Measurements from ENCODE around the gene SLC22A5.

Gene SLC22A5

DNA sequence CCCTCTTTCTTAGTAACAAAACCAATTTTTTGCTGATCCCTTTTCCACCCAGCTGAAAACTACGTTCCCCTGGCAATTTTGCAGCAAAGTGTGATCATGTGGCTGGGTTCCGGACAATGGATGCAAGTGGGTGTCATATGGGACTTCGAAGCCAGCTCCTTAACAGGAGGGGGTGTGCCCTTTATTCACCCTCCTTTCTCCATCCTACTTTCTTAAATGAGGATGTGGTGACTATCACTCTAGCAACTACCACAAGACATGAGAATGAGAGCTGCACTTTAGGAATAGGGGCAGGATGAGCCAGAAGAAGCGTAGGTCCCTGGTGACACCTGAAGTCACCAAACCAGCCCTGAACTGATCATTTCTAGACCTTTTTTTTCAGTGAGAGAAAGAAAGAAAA, 62.1 kb downstream of the SLC22A5 start:
- H4K91ac ChIP-seq (ENCODE audit: low read length), result peak overlapping the region; percentile 43
- no peak overlapping the region for H3K4ac ChIP-seq (ENCODE audit: low read depth in 1 of 2, low read length in 2 of 2)
- H3K4me1 ChIP-seq (ENCODE audit: control insufficient read depth, insufficient read depth, low read depth, low read length), result peaks cover 24% of the 10 kb centered on the region
- H3K9ac ChIP-seq (ENCODE audit: low read length), result no peak overlapping the region
- H2BK5ac ChIP-seq (ENCODE audit: low read depth, low read length, poor library complexity, severe bottlenecking), result no peak overlapping the region
- no peak overlapping the region for H2BK15ac ChIP-seq (ENCODE audit: low read depth, poor library complexity, severe bottlenecking)
- H4K8ac ChIP-seq (ENCODE audit: low read length), result peak overlapping the region; percentile 19
- no peaks in the 10 kb centered on the region for H3K9me3 ChIP-seq (ENCODE audit: control insufficient read depth, low read length)
- no peak overlapping the region for H2BK120ac ChIP-seq (ENCODE audit: low read depth, low read length)
- no peak for DNase-seq
- no peaks in the 10 kb centered on the region for H3K27me3 ChIP-seq (ENCODE audit: control insufficient read depth in 1 of 2, insufficient read depth in 1 of 2, low read length in 2 of 2)
- H3K23ac ChIP-seq (ENCODE audit: low read length in 2 of 2), result no peak overlapping the region
- H3K14ac ChIP-seq (ENCODE audit: low read length in 2 of 2), result no peak overlapping the region
- H2AFZ ChIP-seq (ENCODE audit: low read depth, low read length), result no peak overlapping the region
- peak overlapping the region; percentile 30 for H2AK5ac ChIP-seq (ENCODE audit: low read length, severe bottlenecking)
- peaks cover 20% of the 10 kb centered on the region for H3K79me1 ChIP-seq (replicated peaks; ENCODE audit: low read length, poor library complexity, severe bottlenecking)
- 63% methylated on average over 1 of the region's 4 CpGs for WGBS
- no peak overlapping the region for H2BK12ac ChIP-seq (ENCODE audit: low read length in 2 of 2)
- no peak overlapping the region for H3K4me2 ChIP-seq (ENCODE audit: low read length, poor library complexity, severe bottlenecking)
- peak overlapping the region; percentile 37 to 54 for H3K18ac ChIP-seq (ENCODE audit: low read depth in 1 of 2, low read length in 2 of 2)
- H3K4me3 ChIP-seq (ENCODE audit: insufficient read depth in 1 of 2, low read depth in 1 of 2, low read length in 2 of 2), result no peak overlapping the region
- no peak overlapping the region for H3K27ac ChIP-seq (ENCODE audit: low read length, poor library complexity, severe bottlenecking)
- peaks cover 0 to 9% of the 10 kb centered on the region in 2 experiments for H3K36me3 ChIP-seq (ENCODE audit: control insufficient read depth in 1 of 2, insufficient read depth in 2 of 2, low read depth in 1 of 2, low read length in 2 of 2)

DNA sequence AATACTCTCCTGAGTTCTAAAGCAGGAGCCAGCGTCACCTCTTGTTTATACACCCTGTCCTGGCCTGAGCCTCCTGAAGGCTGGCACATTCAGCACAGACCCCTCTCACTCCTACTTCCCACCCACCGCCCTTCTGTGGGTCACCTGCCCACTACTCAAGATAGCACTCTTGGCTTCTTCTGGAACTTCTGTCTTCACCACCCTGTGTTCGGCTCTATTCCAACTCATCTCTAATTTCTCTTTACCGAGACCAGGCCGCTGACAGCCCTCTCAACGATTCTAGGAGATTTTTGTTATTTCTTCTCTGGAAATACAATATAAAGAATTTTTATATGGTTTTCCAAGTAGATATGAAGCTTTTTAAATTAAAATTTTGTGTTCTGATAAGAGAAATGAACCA, 63.6 kb downstream of the SLC22A5 start:
- no peaks in the 10 kb centered on the region for H3K9me3 ChIP-seq (ENCODE audit: control insufficient read depth, low read length)
- no peak overlapping the region for H2BK5ac ChIP-seq (ENCODE audit: low read depth, low read length, poor library complexity, severe bottlenecking)
- 94% methylated on average over 4 of the region's 6 CpGs for WGBS
- H3K4me1 ChIP-seq (ENCODE audit: control insufficient read depth, insufficient read depth, low read depth, low read length), result peaks cover 17% of the 10 kb centered on the region
- peak overlapping the region; percentile 59 for H2BK120ac ChIP-seq (ENCODE audit: low read depth, low read length)
- peak overlapping the region; percentile 77 to 90 for H3K4ac ChIP-seq (ENCODE audit: low read depth in 1 of 2, low read length in 2 of 2)
- no peak overlapping the region for H3K4me3 ChIP-seq (ENCODE audit: insufficient read depth in 1 of 2, low read depth in 1 of 2, low read length in 2 of 2)
- H3K79me1 ChIP-seq (replicated peaks; ENCODE audit: low read length, poor library complexity, severe bottlenecking), result peaks cover 22% of the 10 kb centered on the region
- H2AK5ac ChIP-seq (ENCODE audit: low read length, severe bottlenecking), result peak overlapping the region; percentile 93
- H2AFZ ChIP-seq (ENCODE audit: low read depth, low read length), result no peak overlapping the region
- H3K4me2 ChIP-seq (ENCODE audit: low read length, poor library complexity, severe bottlenecking), result no peak overlapping the region
- H3K9ac ChIP-seq (ENCODE audit: low read length), result no peak overlapping the region
- no peak overlapping the region for H4K8ac ChIP-seq (ENCODE audit: low read length)
- H3K27me3 ChIP-seq (ENCODE audit: control insufficient read depth in 1 of 2, insufficient read depth in 1 of 2, low read length in 2 of 2), result no peaks in the 10 kb centered on the region
- no peak for DNase-seq
- peaks cover 0 to 9% of the 10 kb centered on the region in 2 experiments for H3K36me3 ChIP-seq (ENCODE audit: control insufficient read depth in 1 of 2, insufficient read depth in 2 of 2, low read depth in 1 of 2, low read length in 2 of 2)
- H2BK12ac ChIP-seq (ENCODE audit: low read length in 2 of 2), result peak overlapping the region; percentile 82 to 99
- no peak overlapping the region for H3K27ac ChIP-seq (ENCODE audit: low read length, poor library complexity, severe bottlenecking)
- peak overlapping the region; percentile 81 to 91 for H3K18ac ChIP-seq (ENCODE audit: low read depth in 1 of 2, low read length in 2 of 2)
- H2BK15ac ChIP-seq (ENCODE audit: low read depth, poor library complexity, severe bottlenecking), result peak overlapping the region; percentile 87
- H4K91ac ChIP-seq (ENCODE audit: low read length), result peak overlapping the region; percentile 89
- no peak overlapping the region for H3K23ac ChIP-seq (ENCODE audit: low read length in 2 of 2)
- H3K14ac ChIP-seq (ENCODE audit: low read length in 2 of 2), result peak overlapping the region in 1 of 2 experiments; percentile 44

DNA sequence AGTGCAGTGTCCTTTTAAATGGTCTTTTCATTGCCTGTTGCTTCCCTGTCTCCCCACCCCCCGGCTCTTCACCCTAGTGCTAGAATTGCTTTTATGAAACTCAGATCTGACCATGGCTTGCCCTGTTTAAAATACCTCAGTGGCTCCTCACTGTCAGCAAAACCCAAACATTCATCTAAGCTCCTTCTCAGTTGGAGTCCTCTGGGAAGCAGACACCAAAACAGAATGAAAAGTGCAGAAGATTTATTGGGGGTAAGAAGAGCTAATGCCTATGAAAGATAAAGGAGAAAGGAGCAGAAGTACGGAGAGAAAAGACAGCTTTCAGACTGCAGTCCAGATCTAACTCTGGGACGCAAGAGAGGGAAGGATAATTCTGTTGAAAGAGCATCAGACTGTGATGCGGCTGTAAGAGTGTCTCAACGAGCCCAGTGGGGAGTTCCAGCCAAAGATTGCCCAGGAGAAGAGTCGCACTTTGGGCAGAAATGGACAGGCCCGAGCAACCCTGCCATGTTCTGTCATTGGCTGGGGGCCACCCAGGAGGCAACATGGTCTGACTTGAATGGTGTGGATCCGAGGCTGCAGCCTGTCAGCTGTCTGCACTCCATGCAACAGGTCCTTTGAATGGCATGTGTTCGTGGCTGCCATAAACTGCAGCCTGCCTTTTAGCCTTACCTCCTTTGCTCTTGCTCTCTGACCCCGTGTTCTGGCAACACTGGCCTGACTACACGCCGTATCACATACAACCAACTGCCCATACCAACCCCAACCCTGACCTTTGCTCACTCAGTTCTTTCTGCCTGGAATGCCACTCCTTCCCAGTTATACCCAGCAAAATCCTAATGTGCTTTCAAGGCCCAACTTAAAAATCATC, 65.1 kb downstream of the SLC22A5 start:
- Histone ChIP-seq H3K79me1 (replicated peaks; ENCODE audit: low read length, poor library complexity, severe bottlenecking) (peaks cover 22% of the 10 kb centered on the region), H2BK120ac (ENCODE audit: low read depth, low read length) (peak overlapping the region; percentile 56), H2AFZ (ENCODE audit: low read depth, low read length) (no peak overlapping the region), H2BK15ac (ENCODE audit: low read depth, poor library complexity, severe bottlenecking) (no peak overlapping the region), H2BK5ac (ENCODE audit: low read depth, low read length, poor library complexity, severe bottlenecking) (peak overlapping the region; percentile 11), H3K9me3 (ENCODE audit: control insufficient read depth, low read length) (no peaks in the 10 kb centered on the region), H3K14ac (ENCODE audit: low read length in 2 of 2) (peak overlapping the region in 1 of 2 experiments; percentile 93), H2BK12ac (ENCODE audit: low read length in 2 of 2) (peak overlapping the region; percentile 97 to 99), H3K4ac (ENCODE audit: low read depth in 1 of 2, low read length in 2 of 2) (peak overlapping the region; percentile 55 to 93), H3K36me3 (ENCODE audit: control insufficient read depth in 1 of 2, insufficient read depth in 2 of 2, low read depth in 1 of 2, low read length in 2 of 2) (peaks cover 0 to 9% of the 10 kb centered on the region in 2 experiments), H4K8ac (ENCODE audit: low read length) (peak overlapping the region; percentile 86), H3K23ac (ENCODE audit: low read length in 2 of 2) (no peak overlapping the region), H3K9ac (ENCODE audit: low read length) (no peak overlapping the region), H4K91ac (ENCODE audit: low read length) (peak overlapping the region; percentile 94), H3K4me2 (ENCODE audit: low read length, poor library complexity, severe bottlenecking) (no peak overlapping the region), H2AK5ac (ENCODE audit: low read length, severe bottlenecking) (peak overlapping the region; percentile 80), H3K18ac (ENCODE audit: low read depth in 1 of 2, low read length in 2 of 2) (peak overlapping the region; percentile 89 to 92), H3K27ac (ENCODE audit: low read length, poor library complexity, severe bottlenecking) (peak overlapping the region; percentile 34), H3K27me3 (ENCODE audit: control insufficient read depth in 1 of 2, insufficient read depth in 1 of 2, low read length in 2 of 2) (no peaks in the 10 kb centered on the region), H3K4me1 (ENCODE audit: control insufficient read depth, insufficient read depth, low read depth, low read length) (peaks cover 15% of the 10 kb centered on the region), H3K4me3 (ENCODE audit: insufficient read depth in 1 of 2, low read depth in 1 of 2, low read length in 2 of 2) (no peak overlapping the region)
- 26% methylated on average over 12 of the region's 12 CpGs for WGBS
- peak; percentile 86 for DNase-seq

DNA sequence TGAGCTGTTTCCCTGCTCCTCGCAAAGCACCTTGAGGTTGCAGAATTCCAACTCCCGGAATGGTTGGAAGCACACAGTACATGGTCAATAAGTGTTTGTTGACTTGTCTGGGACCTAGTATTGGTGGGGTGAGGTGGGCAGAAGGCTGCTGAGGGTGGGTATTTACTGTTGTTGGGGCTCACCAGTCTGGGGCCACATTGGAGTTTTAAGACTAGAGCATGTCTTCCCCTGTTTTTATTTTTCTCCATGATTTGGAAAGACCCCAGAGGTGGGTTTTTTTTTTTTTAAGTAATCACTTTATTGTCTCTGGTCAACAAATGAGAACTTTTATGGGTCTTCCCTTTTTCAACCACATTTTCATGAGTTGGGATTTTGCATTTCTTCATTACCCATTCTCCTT, 65.9 kb downstream of the SLC22A5 start:
- no peaks in the 10 kb centered on the region for H3K27me3 ChIP-seq (ENCODE audit: control insufficient read depth in 1 of 2, insufficient read depth in 1 of 2, low read length in 2 of 2)
- no peak overlapping the region for H4K8ac ChIP-seq (ENCODE audit: low read length)
- H3K79me1 ChIP-seq (replicated peaks; ENCODE audit: low read length, poor library complexity, severe bottlenecking), result peaks cover 21% of the 10 kb centered on the region
- H3K4ac ChIP-seq (ENCODE audit: low read depth in 1 of 2, low read length in 2 of 2), result peak overlapping the region in 1 of 2 experiments; percentile 93
- H2AFZ ChIP-seq (ENCODE audit: low read depth, low read length), result no peak overlapping the region
- no peak overlapping the region for H2BK120ac ChIP-seq (ENCODE audit: low read depth, low read length)
- H3K14ac ChIP-seq (ENCODE audit: low read length in 2 of 2), result peak overlapping the region in 1 of 2 experiments; percentile 66
- H3K36me3 ChIP-seq (ENCODE audit: control insufficient read depth in 1 of 2, insufficient read depth in 2 of 2, low read depth in 1 of 2, low read length in 2 of 2), result peaks cover 0 to 9% of the 10 kb centered on the region in 2 experiments
- H3K9ac ChIP-seq (ENCODE audit: low read length), result no peak overlapping the region
- H3K4me2 ChIP-seq (ENCODE audit: low read length, poor library complexity, severe bottlenecking), result no peak overlapping the region
- H2AK5ac ChIP-seq (ENCODE audit: low read length, severe bottlenecking), result peak overlapping the region; percentile 12
- peak overlapping the region; percentile 60 to 97 for H2BK12ac ChIP-seq (ENCODE audit: low read length in 2 of 2)
- no peak overlapping the region for H3K4me3 ChIP-seq (ENCODE audit: insufficient read depth in 1 of 2, low read depth in 1 of 2, low read length in 2 of 2)
- H4K91ac ChIP-seq (ENCODE audit: low read length), result peak overlapping the region; percentile 85
- no peak overlapping the region for H3K23ac ChIP-seq (ENCODE audit: low read length in 2 of 2)
- H2BK15ac ChIP-seq (ENCODE audit: low read depth, poor library complexity, severe bottlenecking), result no peak overlapping the region
- 100% methylated on average over 2 of the region's 2 CpGs for WGBS
- H3K9me3 ChIP-seq (ENCODE audit: control insufficient read depth, low read length), result no peaks in the 10 kb centered on the region
- no peak for DNase-seq
- no peak overlapping the region for H2BK5ac ChIP-seq (ENCODE audit: low read depth, low read length, poor library complexity, severe bottlenecking)
- H3K4me1 ChIP-seq (ENCODE audit: control insufficient read depth, insufficient read depth, low read depth, low read length), result peaks cover 17% of the 10 kb centered on the region
- H3K18ac ChIP-seq (ENCODE audit: low read depth in 1 of 2, low read length in 2 of 2), result peak overlapping the region; percentile 65 to 90
- no peak overlapping the region for H3K27ac ChIP-seq (ENCODE audit: low read length, poor library complexity, severe bottlenecking)

Measured in mesenchymal stem cell (in vitro differentiated cells and primary cell).